Lower leg skin (tissue), 3 donors: Measurements from ENCODE around the gene SAMD3.
"Not testable (repeated sequence)": the region's sequence is repeated elsewhere in the genome, so short reads cannot be mapped to it uniquely, and the experiment has no call there.

Experiments
- POLR2A ChIP-seq, 2 donors: fragments of 450-650 bp; IDR thresholded peaks; one replicate each; pipeline ENCODE4 v1.6.1; 2016 to 2017; ENCODE audit warnings: antibody characterized with exemption in 2 of 2, mild to moderate bottlenecking in 1 of 2, moderate library complexity in 1 of 2
- TF ChIP-seq, protein P1 (sequence below), 3 donors: fragments of 450-650 bp; IDR thresholded peaks; one replicate each; pipeline ENCODE4 v1.5.1; 2016; ENCODE audit warnings: antibody characterized with exemption in 3 of 3, mild to moderate bottlenecking in 3 of 3, moderate library complexity in 2 of 3

DNA sequence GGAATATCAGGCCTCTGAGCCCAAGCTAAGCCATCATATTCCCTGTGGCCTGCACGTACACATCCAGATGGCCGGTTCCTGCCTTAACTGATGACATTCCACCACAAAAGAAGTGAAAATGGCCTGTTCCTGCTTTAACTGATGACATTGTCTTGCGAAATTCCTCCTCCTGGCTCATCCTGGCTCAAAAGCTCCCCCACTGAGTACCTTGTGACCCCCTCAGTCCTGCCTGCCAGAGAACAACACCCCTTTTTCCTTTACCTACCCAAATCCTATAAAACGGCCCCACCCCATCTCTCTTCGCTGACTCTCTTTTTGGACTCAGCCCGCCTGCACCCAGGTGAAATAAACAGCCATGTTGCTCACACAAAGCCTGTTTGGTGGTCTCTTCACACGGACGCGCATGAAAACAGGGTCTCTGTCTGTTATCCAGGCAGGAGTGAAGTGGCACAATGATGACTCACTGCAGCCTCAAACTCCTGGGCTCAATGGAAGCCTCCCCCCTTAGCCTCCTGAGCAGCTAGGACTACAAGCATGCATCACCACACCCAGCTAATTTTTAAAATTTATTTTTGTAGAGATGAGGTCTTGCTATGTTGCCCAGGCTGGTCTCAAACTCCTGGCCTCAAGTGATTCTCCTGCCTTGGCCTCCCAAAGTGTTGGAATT, 24.8 kb downstream of the SAMD3 start:
- TF ChIP-seq, protein P1, sequence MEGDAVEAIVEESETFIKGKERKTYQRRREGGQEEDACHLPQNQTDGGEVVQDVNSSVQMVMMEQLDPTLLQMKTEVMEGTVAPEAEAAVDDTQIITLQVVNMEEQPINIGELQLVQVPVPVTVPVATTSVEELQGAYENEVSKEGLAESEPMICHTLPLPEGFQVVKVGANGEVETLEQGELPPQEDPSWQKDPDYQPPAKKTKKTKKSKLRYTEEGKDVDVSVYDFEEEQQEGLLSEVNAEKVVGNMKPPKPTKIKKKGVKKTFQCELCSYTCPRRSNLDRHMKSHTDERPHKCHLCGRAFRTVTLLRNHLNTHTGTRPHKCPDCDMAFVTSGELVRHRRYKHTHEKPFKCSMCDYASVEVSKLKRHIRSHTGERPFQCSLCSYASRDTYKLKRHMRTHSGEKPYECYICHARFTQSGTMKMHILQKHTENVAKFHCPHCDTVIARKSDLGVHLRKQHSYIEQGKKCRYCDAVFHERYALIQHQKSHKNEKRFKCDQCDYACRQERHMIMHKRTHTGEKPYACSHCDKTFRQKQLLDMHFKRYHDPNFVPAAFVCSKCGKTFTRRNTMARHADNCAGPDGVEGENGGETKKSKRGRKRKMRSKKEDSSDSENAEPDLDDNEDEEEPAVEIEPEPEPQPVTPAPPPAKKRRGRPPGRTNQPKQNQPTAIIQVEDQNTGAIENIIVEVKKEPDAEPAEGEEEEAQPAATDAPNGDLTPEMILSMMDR (IDR thresholded peaks at IDR 0.05): not testable (repeated sequence)
- not testable (repeated sequence) for TF ChIP-seq POLR2A (IDR thresholded peaks at IDR 0.05)
